D721Med (cell line): ENCODE data around the gene RAB1B.

Experiments used
- DNase-seq: peaks from one replicate; pipeline ENCODE4 v3.0.0; 2011; ENCODE audit warnings: low spot score; ENCODE audit not compliant: insufficient read length
- FAIRE-seq: peaks from 2 replicates; lab custom pipeline; 2011; peaks lifted over from hg19 to GRCh38; lab: Jason Lieb, UNC
- CTCF ChIP-seq: IDR thresholded peaks from 2 replicates; pipeline ENCODE4 v1.5.1; 2012; ENCODE audit warnings: mild to moderate bottlenecking, control low read depth; ENCODE audit not compliant: insufficient read depth; ENCODE audit errors: missing control alignments

The RAB1B gene

GRCh38 chr11:66268244-66268951 is at the start of gene RAB1B:
RAB1B (plus strand) TSS chr11:66268639; CDS start chr11:66268680, 41 bp downstream.
- no peak for TF ChIP-seq CTCF
- DNase-seq (peak; percentile 93), FAIRE-seq (no peak)

- DNase-seq (no peak), FAIRE-seq (no peak)
- no peak for TF ChIP-seq CTCF
These were observed 49.4 kb upstream of the RAB1B start for GRCh38 chr11:66218846-66219620.

GRCh38 chr11:66219846-66220565 is 48.4 kb upstream of the RAB1B start:
- no peak for TF ChIP-seq CTCF
- FAIRE-seq: no peak

GRCh38 chr11:66220566-66220935 is 47.9 kb upstream of the RAB1B start:
- TF ChIP-seq CTCF: no peak
- no peak for DNase-seq
- no peak for FAIRE-seq

More at GRCh38 chr11:66219846-66220565, 48.4 kb upstream of the RAB1B start:
- no peak for DNase-seq

- TF ChIP-seq CTCF: no peak
- DNase-seq: no peak
- FAIRE-seq: no peak
These were observed 47.4 kb upstream of the RAB1B start for GRCh38 chr11:66221012-66221411.

- TF ChIP-seq CTCF: peak; percentile 9
- DNase-seq (no peak), FAIRE-seq (no peak)
These were observed 46.7 kb upstream of the RAB1B start for GRCh38 chr11:66221726-66222236.
